ENCODE results near the gene FBXO10.
A peak's percentile ranks its signal among the peaks of the same experiment; 100 is the strongest.

The FBXO10 gene

DNA sequence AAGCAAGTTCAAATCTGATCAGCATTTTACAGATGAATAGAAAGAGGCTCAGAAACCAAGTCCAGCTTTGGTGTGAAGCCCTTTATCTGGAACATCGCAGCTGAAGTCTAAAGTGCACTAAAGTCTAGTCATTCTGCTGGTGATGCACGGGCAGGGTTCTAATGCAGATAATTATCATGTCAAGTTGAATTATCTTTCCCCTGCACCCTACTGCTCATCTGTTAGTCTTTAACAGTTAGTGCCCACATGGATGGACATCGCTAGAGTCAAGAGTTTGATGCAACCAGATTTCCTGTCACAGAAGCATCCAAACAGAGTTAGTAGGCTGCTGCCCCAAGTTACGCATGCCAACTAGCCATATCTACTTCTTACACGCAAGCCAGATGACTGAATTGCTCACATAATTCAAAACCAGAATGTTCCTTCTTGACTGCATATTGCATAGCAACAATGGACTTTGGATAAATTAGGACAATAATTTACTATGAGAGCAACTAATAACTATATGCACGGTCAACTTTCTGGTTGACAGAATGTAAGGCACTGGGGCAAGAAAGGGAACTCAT, 17.8 kb upstream of the FBXO10 start:
- no peak for DNase-seq

DNA sequence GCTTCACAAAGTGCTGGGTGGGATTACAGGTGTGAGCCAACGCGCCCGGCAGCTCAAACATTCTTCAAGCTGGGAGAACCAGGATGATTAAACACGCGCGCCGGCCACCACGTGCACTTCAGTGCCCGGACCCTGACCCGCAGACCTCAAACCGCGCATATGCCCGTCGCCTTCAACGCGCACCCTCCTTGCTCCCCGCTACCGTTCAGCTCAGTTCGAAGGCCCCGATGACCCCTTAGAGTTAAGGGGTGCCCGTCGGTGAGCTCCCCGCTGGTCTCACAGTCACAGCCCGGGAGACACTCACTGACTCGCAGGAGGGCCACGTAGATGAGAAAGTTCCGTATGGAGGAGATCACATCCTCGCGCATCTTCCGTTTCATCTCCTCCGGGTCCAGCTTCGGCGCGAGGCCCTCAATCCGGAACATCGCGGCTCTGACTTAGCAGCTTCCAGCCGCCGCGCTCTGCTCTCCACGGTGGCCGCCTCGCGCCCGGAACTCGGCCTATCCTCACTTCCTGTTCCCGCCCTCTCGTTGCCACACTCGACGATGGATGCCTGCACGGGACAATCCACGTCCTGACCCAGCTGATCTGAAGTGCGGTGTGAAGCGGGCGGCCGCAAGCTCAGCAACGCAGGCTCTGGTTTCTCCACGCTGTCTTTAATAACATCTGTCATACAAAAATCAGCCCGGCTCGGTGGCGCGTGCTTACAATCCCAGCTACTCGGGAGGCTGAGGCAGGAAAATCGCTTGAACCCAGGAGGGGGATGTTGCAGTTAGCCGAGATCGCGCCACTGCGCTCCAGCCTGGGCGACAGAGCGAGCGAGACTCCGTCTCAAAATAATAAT, 16.1 kb upstream of the FBXO10 start, which contains the start of gene TOMM5:
TOMM5 (minus strand) TSS at position 490 of the 844 bp plus-strand sequence; CDS start at position 425, 65 bp downstream.
- peak; percentile 91 to 93 for DNase-seq

DNA sequence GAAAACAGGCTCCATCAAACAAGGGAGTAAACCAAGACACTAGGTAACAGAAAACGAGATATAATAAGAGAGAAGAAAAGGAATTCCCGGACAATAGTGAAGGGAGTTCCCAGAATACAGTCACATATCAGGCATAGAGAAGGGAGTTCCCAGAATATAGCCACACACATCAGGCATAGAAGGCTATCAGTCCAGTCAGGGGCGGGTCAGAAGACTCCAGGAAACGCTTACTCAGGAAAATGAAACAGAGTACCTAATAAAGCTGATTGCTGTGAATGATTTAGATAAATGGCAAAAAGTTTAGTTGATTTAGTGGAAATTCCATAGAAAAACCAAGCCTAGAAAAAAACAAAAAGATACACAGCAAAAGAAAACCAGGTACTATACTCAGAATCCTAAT, 11.3 kb upstream of the FBXO10 start:
- no peak for DNase-seq

DNA sequence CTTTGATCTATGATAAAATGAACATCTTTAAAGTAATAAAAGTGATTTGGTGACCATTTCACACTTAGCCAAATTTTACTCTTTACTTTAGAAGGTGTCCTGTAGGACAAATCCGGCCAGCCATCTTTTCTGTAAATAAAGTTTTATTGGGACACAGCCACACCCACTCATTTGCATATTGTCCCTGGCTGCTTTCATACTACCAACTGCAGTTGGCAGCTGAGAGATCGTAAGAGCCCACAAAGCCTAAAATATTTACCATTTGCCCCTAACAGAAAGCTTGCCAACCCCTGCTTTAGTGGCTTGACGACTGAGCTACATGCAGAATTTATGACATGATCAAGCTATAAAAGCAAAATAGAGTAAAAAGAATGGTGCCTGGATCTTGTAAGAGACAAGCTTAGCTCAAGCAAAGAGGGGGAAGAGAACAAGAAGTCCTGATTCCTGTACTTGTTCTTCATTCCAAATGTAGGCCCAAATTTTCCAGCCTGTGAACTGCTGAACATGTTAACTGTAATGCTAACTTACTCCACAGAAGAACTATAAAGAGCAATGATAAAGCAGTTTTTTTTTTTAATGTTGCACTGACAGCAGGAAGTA, 7.4 kb upstream of the FBXO10 start:
- no peak for DNase-seq

DNA sequence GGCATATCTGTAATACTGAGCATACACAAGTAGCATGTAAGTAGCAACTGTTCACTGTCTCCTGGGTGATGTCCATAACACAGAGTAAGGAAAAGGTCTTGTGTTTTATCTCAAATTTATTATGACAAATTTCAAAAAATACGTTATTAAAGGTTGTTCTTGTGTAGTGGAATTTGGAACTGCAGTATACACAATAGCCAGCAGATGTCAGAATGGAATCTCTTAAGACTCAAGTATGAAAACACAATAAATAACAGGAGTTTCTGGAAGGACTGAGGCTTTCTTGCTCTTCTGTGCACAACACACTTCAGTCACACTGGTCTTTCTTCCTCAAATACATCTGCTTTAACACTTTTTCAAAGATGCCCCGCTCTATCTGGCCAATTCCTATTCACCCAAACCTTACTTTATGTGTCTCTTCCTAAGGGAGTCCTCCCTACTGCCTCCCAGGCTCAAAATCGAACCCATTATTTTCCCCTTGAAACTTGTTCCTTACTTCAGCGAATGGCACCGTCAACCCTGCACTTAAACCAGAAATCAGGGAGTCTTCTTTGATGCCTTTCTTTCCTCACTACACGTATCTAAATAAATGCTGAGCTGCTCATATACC, 6.5 kb upstream of the FBXO10 start:
- DNase-seq, result peak; percentile 61 to 72

DNA sequence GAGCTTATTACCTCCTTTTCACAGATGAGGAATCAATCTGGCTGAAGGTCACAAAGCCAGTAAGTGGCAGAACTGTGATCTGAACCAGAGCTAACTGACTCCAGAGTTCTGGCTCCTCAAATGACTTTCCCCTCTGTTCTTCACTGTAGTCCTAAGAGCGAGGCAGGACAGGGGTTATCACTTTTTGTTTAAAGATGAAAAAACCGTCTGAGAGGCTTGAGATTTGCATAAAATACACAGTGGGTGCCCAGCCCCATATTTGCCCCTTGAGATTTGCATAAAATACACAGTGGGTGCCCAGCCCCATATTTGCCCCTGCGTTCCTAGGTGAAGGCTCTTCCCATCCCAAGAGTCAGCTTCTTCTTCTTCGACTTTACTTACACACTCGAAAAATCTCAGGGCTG, 667 bp downstream of the FBXO10 start:
- DNase-seq, result no peak

DNA sequence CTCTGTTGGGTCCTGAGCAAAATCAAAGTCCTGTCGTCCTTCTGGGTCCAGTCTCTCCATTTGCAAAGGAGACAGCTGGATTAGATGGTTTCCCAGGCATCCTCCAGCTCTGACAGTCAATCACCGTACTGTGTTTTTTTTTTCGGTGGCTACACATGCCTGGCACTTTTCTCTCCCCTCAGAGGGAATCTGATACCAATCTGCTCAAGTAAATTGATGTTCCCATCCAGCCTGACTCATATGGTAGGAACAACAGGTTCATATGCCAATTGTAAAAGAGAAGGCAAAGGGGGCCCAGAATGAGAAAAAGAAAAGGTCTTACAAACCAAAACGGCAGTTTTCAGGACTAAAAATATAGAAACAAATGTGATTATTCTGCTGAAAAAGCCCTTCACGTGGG, 1.2 kb downstream of the FBXO10 start:
- DNase-seq, result no peak

DNA sequence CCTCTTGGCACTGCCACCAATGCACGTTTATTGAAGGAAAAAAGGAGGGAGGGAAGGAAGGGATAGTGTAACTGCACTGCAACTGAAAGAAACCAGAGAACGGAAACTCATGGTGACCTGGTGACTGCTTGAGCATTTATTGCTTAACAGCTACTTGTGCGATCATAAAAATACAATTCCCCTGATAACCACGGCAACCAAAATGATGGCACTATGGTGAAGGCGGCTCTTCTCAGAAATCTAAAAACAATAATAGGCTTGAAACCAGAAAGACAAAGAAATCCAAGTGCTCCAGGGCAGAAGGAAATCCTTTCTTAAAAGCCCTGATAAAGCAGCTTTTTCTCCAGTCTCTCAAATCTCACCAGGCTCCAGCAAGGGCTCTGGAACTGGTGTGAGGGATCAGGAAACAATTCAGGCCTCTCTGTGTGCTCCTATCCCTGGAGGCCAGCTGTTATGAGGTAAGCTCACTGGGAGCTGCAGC, 1.9 kb downstream of the FBXO10 start:
- no peak for DNase-seq

DNA sequence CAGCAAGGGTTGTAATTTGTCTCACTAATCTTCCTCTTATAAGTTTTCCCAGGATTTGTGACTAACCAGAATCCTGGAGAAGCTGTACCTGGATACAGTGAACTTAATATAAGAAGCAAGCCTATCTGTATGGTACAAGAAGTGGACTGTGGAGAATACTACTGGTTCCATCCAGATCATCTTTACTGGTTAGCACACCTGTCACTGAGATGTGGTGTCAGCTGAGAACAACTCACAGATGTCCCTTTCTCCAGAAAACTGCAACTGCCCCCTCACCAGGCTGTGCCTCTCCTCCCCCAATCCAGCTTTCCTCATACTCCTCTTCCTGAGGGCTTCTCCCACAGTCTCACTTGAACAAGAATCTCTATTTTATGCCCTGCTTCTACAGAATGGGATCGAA, 4.9 kb downstream of the FBXO10 start:
- DNase-seq, result no peak

DNA sequence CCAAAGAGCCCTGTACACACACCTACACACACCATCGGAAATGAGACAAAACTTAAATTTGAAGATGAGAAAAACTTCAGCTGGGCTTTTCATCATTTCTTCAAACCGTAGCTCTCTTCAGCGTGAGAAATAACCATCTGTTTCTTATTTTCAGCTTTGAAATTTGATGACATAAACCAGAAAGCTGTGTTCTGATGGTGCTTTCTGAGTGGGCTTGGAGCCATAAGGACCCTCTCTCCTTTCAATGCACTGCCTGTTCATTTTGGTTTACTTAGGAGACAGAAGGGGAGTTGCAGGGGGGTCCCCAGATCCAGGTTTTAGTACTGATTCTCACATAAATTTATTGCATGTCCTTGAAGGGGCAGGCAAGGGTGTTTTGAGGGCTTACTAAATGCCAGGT, 9.5 kb downstream of the FBXO10 start:
- no peak for DNase-seq

DNA sequence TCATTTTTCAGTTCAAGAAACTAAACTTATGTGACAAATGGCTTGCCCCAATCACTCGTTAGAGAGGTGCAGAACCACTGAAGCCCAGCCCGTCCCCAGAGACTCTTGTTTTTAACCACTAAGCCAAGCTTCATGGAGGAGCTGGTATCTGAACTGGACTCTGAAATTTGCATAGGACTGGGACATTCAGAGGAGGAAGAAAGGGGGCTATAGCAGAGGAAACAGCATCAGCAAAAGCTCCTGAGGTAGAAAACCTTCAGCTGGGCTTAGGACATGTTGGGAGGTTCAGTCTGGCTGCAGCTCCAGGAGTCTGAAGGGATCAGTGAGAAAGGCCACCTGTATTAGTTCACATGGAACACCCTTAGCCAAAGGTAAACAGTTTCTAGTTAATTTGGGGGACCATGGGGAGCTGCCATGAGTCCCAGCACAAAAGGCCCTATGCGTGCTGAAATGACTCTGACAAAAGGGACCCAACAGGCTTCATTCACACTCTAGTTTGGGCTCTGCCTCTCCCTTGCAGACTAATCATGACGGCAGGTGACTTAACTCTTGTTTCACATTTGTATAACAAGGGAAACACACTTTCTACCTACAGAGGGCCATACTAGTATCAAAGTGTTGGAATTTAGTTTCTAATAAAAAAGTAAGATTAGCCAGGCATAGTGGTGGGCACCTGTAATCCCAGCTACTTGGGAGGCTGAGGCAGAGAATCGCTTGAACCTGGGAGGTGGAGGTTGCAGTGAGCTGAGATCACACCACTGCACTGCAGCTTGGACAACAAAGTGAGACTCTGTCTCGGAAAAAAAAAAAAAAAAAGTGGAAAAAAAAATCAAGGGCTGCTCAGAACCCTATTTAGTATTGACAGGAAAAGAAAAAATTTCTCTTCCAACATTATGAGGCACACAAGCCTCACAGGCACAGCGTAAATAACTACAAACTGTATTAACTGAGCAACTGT, 10.2 kb downstream of the FBXO10 start:
- DNase-seq, result no peak

DNA sequence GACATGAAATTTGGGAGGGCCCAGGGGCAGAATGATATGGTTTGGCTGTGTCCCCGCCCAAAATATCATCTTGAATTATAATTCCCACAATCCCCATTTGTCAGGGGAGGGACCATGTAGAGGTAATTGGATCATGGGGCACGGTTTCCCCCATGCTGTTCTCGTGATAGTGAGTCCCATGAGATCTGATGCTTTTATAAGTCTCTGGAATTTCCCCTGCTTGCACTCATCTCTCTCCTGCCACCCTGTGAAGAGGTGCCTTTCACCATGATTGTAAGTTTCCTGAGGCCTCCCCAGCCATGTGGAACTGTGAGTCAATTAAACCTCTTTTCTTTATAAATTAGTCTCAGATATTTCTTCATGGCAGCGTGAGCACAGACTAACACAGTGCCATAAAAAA, 11.3 kb downstream of the FBXO10 start:
- no peak for DNase-seq

DNA sequence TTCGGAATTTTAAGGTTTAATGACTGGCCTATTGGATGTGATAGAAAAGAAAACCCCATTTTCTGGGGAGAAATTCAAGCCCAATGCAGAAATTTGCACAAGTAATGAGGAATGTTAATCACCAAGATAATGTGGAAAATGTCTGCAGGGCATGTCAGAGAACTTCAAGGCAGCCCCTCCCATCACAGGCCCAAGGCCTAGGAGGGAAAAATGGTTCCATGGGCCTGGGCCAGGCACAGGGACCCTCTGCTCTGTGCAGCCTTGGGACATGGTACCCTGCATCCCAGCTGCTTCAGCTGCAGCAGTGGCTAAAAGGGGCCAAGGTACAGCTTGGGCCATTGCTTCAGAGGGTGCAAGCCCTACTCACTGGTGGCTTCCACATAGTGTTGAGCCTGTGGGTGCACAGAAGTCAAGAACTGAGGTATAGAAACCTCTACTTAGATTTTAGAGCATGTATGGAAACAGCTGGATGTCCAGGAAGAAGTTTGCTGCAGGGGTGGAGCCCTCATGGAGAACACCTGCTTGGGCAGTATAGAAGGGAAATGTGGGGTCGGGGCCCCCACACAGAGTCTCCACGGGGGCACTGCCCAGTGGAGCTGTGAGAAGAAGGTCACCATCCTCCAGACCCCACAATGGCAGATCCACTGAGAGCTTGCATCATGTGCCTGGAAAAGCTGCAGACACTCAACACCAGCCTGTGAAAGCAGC, 12.2 kb downstream of the FBXO10 start:
- DNase-seq, result no peak

DNA sequence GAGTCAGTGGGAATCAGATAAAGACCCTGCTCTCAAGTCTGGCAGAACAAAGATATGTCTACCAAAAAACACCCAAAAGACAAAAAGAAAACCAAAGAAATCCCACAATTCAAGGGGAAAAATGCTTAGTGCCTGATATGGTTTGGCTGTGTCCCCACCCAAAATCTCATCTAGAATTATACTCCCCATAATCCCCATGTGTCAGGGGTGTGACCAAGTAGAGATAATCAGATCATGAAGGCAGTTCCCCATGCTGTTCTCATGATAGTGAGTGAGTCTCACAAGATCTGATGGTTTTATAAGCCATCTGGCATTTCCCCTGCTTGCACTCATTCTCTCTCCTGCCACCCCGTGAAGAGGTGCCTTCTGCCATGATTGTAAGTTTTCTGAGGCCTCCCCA, 13.4 kb downstream of the FBXO10 start:
- DNase-seq, result no peak

DNA sequence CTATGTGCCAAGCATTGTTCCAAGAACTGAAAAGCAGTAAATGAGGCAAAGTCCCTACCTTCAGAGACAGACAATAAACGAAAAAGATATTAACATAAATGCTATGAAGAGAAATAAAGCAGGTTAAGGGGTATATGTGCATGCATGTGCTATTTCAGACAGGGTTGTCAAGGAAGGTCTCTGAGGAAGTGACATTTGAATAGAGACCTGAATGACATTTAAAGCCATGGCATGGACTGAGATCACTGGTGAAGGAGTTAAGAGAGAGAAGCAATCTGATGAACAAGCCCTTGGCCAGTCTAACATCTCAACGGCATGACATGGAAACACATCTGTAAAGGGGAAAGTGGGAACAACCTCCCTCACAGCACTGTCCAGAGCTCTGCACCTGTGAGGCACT, 14.5 kb downstream of the FBXO10 start:
- no peak for DNase-seq

DNA sequence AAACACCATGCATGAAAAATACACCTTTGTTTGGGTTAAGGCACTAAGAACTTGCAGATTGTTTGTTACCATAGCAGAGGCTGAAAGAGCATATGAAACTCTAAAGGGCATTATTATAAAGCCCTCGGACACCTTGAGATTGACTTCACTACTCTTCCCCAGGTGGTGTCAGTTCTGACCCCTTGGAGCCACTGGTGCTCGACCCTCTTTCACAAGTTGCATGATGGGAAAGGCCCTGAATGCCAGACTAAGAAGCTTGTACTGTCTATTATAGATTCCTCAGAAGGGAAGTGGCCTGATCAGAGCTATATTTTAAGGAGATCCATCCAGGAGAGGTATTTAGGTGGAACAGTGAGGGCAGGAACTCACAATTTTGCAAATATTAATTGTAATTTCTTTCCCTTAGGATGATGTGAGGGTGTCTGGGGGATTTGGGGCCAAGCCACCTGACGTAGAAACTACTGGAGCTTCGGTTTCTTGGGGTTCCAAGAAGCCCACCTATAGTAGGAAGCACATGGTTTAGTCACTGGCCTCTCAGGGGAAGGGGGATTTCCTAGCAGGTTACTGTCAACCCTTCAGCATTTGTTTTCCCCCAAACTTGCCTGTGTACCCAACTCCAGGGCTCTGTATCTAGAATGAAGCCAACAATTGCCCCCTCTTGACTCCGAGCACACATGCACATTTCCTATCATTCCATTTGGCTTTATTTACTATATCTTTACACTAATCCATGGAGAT, 16.2 kb downstream of the FBXO10 start:
- DNase-seq, result no peak

DNA sequence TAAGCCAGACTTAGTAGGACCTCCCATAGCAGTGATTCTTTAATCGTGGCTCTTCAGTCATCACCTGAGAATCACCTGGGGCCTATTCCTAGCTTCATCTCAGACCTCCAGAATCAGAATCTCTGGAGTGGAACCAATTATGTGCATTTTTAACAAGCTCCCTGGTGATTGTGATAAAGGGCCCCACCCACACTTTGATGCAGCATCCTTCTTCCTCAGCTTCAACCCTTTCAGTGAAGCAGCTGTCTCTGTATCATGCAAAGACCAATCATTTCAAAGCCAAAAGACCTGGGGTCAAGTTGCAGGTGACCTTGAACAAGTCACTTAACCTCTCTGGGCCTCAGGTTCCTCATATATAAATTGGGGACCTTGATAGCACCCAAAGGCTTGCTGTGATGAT, 17.1 kb downstream of the FBXO10 start:
- no peak for DNase-seq

DNA sequence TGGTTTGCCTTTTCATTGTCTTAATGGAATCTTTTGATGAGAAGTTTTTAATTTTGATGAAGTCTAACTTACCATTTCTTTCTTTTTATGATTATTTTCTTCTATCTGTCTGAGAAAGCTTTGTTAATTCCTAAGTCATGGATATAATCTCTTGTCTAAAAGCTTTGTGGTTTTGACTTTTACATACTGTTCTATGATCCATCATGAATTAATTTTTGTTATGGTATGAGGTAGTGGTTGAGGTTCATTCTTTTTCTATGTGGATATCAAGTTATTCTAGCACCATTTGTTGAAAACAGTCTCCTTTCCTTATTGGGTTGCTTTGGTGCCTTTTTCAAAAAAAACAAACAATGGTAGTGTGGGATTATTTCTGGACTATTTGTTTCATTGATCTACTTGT, 20.4 kb downstream of the FBXO10 start:
- DNase-seq, result no peak

DNA sequence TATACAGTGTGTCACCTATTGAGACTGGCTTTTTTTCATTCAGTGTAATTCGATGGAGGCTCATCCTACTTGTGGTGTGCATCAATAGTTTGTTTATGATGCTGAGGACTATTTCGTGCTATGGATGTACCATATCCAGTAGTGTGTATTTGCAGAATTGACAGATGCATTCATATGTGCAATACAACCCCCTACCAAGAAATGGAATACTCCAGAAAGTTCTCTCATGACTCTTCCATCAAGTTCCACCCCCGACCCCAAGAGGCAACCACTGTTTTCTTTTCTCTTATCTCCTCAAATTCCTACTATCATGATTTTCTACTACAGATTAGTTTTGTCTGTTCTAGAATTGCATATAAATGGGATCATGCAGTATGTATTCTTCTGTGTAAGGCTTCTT, 21.9 kb downstream of the FBXO10 start:
- no peak for DNase-seq

DNA sequence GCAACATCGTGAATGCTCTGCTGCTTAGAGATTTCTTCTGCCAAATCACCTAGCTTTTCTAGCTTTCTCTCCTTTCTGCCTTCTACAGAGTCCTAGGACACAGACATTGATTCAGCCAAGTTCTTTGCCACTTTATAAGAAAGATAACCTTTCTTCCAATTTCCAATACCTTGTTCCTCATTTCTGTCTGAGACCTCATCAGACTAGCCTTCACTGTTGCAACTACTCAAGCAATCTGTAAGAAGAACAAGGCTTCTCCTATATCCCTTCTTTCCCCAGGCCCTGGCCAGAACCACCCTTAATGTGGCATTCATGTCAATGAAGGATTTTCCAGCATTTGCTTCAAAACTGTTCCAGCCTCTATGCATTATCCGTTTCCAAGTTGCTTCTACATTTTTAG, 24.3 kb downstream of the FBXO10 start:
- peak in 1 of 2 experiments; percentile 1 for DNase-seq

DNA sequence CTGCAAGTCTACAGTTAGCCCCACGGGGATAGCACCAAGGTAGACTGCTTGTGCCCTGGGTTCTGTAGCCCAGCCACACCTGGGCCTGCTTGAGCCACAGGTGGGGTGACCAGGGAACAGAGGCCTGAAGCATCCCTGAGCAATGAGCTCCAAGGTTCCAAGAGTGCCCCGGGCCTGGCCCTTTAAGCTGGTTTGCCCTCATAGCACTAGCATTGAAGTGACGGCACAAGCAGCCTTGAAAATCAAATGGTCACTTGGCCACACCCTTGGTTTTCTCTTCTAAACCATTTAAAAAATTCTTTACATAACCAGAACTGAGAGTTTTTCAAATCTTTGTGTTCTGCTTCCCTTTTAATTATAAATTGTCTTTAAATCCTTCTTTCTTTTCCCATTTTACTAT, 24.7 kb downstream of the FBXO10 start:
- DNase-seq, result no peak
